ENCODE measurements around the gene FOCAD. TPM values are rescaled to one million over a fixed set of nuclear protein-coding genes. Genes with fewer than 3 reads are reported as not detected.

The FOCAD gene
- total RNA-seq, 1 experiment from 2014 or later = 43.3 TPM

DNA sequence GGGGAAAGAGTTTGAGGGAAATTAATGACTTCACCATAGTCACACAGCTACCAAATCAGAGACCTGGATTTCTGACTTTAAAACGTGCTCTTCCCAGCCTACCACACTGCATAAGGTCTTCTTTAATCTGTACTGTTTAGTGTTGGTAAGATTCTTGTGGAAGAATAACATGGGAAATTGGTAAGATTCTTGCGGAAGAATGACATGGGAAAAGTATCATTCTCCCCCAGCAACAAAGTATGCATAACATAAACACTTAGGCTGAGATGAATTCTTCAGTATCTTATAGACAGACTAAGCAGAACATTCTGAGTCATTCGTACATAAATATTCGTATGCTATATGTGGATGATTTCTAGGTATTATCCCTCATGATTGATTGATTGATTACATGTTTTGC lies 170.4 kb downstream of the FOCAD start:
- Histone ChIP-seq H3K9me3 (ENCODE audit: control insufficient read depth, low read depth, low read length) (no peaks in the 10 kb centered on the region), H3K18ac (ENCODE audit: insufficient read length, low read depth, low read length) (no peak overlapping the region), H4K8ac (replicated peaks; ENCODE audit: insufficient read length, low read depth, low read length) (no peak overlapping the region), H2BK12ac (ENCODE audit: insufficient read length, low read depth, low read length) (no peak overlapping the region), H3K27ac (ENCODE audit: insufficient read length, low read depth, low read length) (no peak overlapping the region), H3K4me1 (ENCODE audit: insufficient read depth, low read length) (no peaks in the 10 kb centered on the region), H2BK5ac (ENCODE audit: insufficient read length, low read length) (no peak overlapping the region), H3K9ac (ENCODE audit: extremely low read depth, insufficient read length, low read length) (no peak overlapping the region), H3T11ph (ENCODE audit: low read length) (no peak overlapping the region), H3K56ac (ENCODE audit: insufficient read length, low read depth, low read length) (no peak overlapping the region), H3K23me2 (ENCODE audit: insufficient read length, low read depth, low read length, poor library complexity, severe bottlenecking) (no peaks in the 10 kb centered on the region), H4K91ac (ENCODE audit: insufficient read length, low read depth, low read length) (no peak overlapping the region), H3K79me1 (ENCODE audit: insufficient read depth, low read depth, low read length, poor library complexity, severe bottlenecking) (no peaks in the 10 kb centered on the region), H3K27me3 (ENCODE audit: insufficient read depth, low read length) (no peaks in the 10 kb centered on the region), H2BK120ac (ENCODE audit: low read depth, low read length, poor library complexity, severe bottlenecking) (no peak overlapping the region), H3K4me2 (ENCODE audit: insufficient read depth, insufficient read length, low read length) (no peak overlapping the region), H2AFZ (ENCODE audit: low read length) (no peak overlapping the region), H2BK15ac (ENCODE audit: low read depth, low read length) (no peak overlapping the region), H2BK20ac (ENCODE audit: low read depth, low read length, poor library complexity, severe bottlenecking) (no peak overlapping the region), H4K20me1 (ENCODE audit: control insufficient read depth, insufficient read depth, insufficient read length) (no peaks in the 10 kb centered on the region), H3K14ac (ENCODE audit: insufficient read depth, low read length) (no peak overlapping the region), H3K79me2 (ENCODE audit: insufficient read depth, low read length) (no peaks in the 10 kb centered on the region), H2AK5ac (ENCODE audit: insufficient read length, low read length) (no peak overlapping the region), H3K23ac (ENCODE audit: insufficient read length, low read depth, low read length) (no peak overlapping the region), H4K5ac (ENCODE audit: insufficient read length, low read depth, low read length) (no peak overlapping the region), H3K4ac (ENCODE audit: low read depth, low read length) (no peak overlapping the region)
- Mint-ChIP-seq H3K27me3 (ENCODE audit: low read depth) (no peaks in the 10 kb centered on the region), H3K4me3 (no peak overlapping the region), H3K4me1 (peaks cover 11 to 17% of the 10 kb centered on the region in 2 experiments), H3K9me3 (peaks cover 0 to 14% of the 10 kb centered on the region in 2 experiments; a peak in 3 of 5 replicates), H3K27ac (no peak overlapping the region), H3K36me3 (ENCODE audit: insufficient read depth in 1 of 3, low read depth in 3 of 3) (peaks cover 5 to 27% (median 6%) of the 10 kb centered on the region in 3 experiments; a peak in 6 of 7 replicates)
- DNase-seq = no peak
- TF ChIP-seq, protein P1, sequence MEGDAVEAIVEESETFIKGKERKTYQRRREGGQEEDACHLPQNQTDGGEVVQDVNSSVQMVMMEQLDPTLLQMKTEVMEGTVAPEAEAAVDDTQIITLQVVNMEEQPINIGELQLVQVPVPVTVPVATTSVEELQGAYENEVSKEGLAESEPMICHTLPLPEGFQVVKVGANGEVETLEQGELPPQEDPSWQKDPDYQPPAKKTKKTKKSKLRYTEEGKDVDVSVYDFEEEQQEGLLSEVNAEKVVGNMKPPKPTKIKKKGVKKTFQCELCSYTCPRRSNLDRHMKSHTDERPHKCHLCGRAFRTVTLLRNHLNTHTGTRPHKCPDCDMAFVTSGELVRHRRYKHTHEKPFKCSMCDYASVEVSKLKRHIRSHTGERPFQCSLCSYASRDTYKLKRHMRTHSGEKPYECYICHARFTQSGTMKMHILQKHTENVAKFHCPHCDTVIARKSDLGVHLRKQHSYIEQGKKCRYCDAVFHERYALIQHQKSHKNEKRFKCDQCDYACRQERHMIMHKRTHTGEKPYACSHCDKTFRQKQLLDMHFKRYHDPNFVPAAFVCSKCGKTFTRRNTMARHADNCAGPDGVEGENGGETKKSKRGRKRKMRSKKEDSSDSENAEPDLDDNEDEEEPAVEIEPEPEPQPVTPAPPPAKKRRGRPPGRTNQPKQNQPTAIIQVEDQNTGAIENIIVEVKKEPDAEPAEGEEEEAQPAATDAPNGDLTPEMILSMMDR (conservative IDR thresholded peaks at IDR 0.05) = no peak
- no CpG with 5 or more reads among the region's 4 CpGs for WGBS (ENCODE audit: extremely low coverage, insufficient read length, low lambda C conversion rate)
